CD14-positive monocyte (primary cell): ENCODE results near the gene EML6. TPM values are rescaled to one million over a fixed set of nuclear protein-coding genes. Genes with fewer than 3 reads are reported as not detected.

Experiments used
- DNase-seq, 3 donors: peaks; one replicate each; pipeline ENCODE4 v3.0.0-alpha.2; 2011 to 2022
- H2AFZ ChIP-seq: 2 replicates; pipeline ENCODE4 v1.6.0; 2012; ENCODE audit warnings: mild to moderate bottlenecking, low read depth, low read length, inconsistent platforms; ENCODE audit not compliant: insufficient read depth, poor library complexity, severe bottlenecking
- H3K27ac ChIP-seq, 2 donors: 1 replicate in 1 of 2; 2 replicates in 1 of 2; pipeline ENCODE4 v1.5.1; 2012 to 2013; ENCODE audit warnings: low read length in 2 of 2, control low read depth in 1 of 2, inconsistent platforms in 1 of 2, low read depth in 1 of 2, mild to moderate bottlenecking in 1 of 2
- H3K27me3 ChIP-seq, 2 donors: one replicate each; pipeline versions ENCODE4 v1.6.0 to v1.6.1; 2011 to 2013; ENCODE audit warnings: low read length in 2 of 2; ENCODE audit not compliant: control insufficient read depth in 2 of 2, insufficient read depth in 2 of 2
- H3K36me3 ChIP-seq, 2 donors: replicated peaks in 1 of 2; 1 replicate in 1 of 2; 2 replicates in 1 of 2; pipeline versions ENCODE4 v1.5.1 to v1.6.1; 2012 to 2013; ENCODE audit warnings: low read length in 2 of 2, control low read depth in 1 of 2, inconsistent platforms in 1 of 2, mild to moderate bottlenecking in 1 of 2; ENCODE audit not compliant: insufficient read depth in 2 of 2, control insufficient read depth in 1 of 2
- H3K4me1 ChIP-seq, 2 donors: 1 replicate in 1 of 2; 2 replicates in 1 of 2; pipeline versions ENCODE4 v1.5.1 to v1.6.1; 2012 to 2013; ENCODE audit warnings: low read length in 2 of 2, control low read depth in 1 of 2, inconsistent platforms in 1 of 2, mild to moderate bottlenecking in 1 of 2, moderate library complexity in 1 of 2; ENCODE audit not compliant: insufficient read depth in 2 of 2, control insufficient read depth in 1 of 2
- H3K4me2 ChIP-seq: replicated peaks from 2 replicates; pipeline ENCODE3; 2012; ENCODE audit warnings: low read length, moderate library complexity, mild to moderate bottlenecking; ENCODE audit not compliant: poor library complexity, severe bottlenecking; ENCODE audit errors: extremely low read depth
- H3K4me3 ChIP-seq, 3 experiments: fragments of 200-600 bp in 1 of 3; sonication (generic) in 1 of 3; replicated peaks in 1 of 3; 1 replicate in 2 of 3; 2 replicates in 1 of 3; pipeline ENCODE4 v1.5.1; 2011 to 2013; ENCODE audit warnings: low read length in 3 of 3, mild to moderate bottlenecking in 3 of 3, control low read depth in 2 of 3, low read depth in 2 of 3, inconsistent platforms in 1 of 3, moderate library complexity in 1 of 3
- H3K79me2 ChIP-seq: 2 replicates; pipeline ENCODE4 v1.6.0; 2012; ENCODE audit warnings: mild to moderate bottlenecking, control low read depth, inconsistent platforms, low read length, moderate library complexity; ENCODE audit not compliant: insufficient read depth
- H3K9ac ChIP-seq: 2 replicates; pipeline ENCODE4 v1.6.0; 2017; ENCODE audit warnings: low read length, mild to moderate bottlenecking; ENCODE audit not compliant: insufficient read depth, poor library complexity, severe bottlenecking
- H3K9me3 ChIP-seq, 2 donors: replicated peaks in 1 of 2; 1 replicate in 1 of 2; 2 replicates in 1 of 2; pipeline versions ENCODE4 v1.5.1 to v1.6.1; 2012 to 2013; ENCODE audit warnings: low read length in 2 of 2, control low read depth in 1 of 2; ENCODE audit not compliant: control insufficient read depth in 1 of 2, insufficient read depth in 1 of 2
- H4K20me1 ChIP-seq: 2 replicates; pipeline ENCODE4 v1.6.0; 2012; ENCODE audit warnings: mild to moderate bottlenecking, low read length, control low read depth, moderate library complexity; ENCODE audit not compliant: insufficient read depth
- H3K27ac Mint-ChIP-seq, 7 donors: one replicate each; pipeline ENCODE4 v1.8.0; 2020; ENCODE audit warnings: mild to moderate bottlenecking in 7 of 7, mixed read lengths in 7 of 7, moderate library complexity in 6 of 7, inconsistent platforms in 2 of 7
- H3K27me3 Mint-ChIP-seq, 3 donors: one replicate each; pipeline ENCODE4 v1.8.0; 2021 to 2022; ENCODE audit warnings: low read depth in 3 of 3, mild to moderate bottlenecking in 3 of 3, mixed read lengths in 3 of 3, moderate library complexity in 3 of 3, inconsistent platforms in 1 of 3
- H3K36me3 Mint-ChIP-seq, 2 donors: one replicate each; pipeline ENCODE4 v1.8.0; 2020; ENCODE audit warnings: mixed read lengths in 2 of 2, inconsistent platforms in 1 of 2, mild to moderate bottlenecking in 1 of 2
- H3K4me1 Mint-ChIP-seq: one replicate; pipeline ENCODE4 v1.8.0; 2020; ENCODE audit warnings: mild to moderate bottlenecking, mixed read lengths
- H3K4me3 Mint-ChIP-seq, 2 donors: one replicate each; pipeline ENCODE4 v1.8.0; 2020; ENCODE audit warnings: mild to moderate bottlenecking in 2 of 2, mixed read lengths in 2 of 2, moderate library complexity in 1 of 2
- H3K9me3 Mint-ChIP-seq, 7 donors: one replicate each; pipeline ENCODE4 v1.8.0; 2020 to 2022; ENCODE audit warnings: mixed read lengths in 7 of 7, mild to moderate bottlenecking in 6 of 7, moderate library complexity in 6 of 7, inconsistent platforms in 2 of 7
- CTCF ChIP-seq: fragments of 200-600 bp; IDR thresholded peaks from one replicate; pipeline ENCODE4 v1.8.0; 2022; ENCODE audit warnings: antibody characterized with exemption, mild to moderate bottlenecking
- WGBS: methylation state at CpG from one replicate; pipeline ENCODE4 v1.1.5; 2013; ENCODE audit warnings: missing lambda C conversion rate; ENCODE audit not compliant: insufficient coverage; 5-methylcytosine and 5-hydroxymethylcytosine counted together
- intact Hi-C, 2 donors: fragments of 100-400 bp; cut with micrococcal nuclease; formaldehyde crosslinking; loops; one replicate each; pipeline versions ENCODE4 v1.15.0 to v1.15.1; 2023
- polyA plus RNA-seq, 3 donors: library from polyadenylated mRNA; depleted of rRNA in 1 of 3; unstranded in 2 of 3; stranded (reverse) in 1 of 3; fragments of 300-500 nt in 2 of 3; fragments of >200 nt in 1 of 3; fragmentation: Illumina TruSeq in 2 of 3; gene quantifications; 1 replicate in 2 of 3; 2 replicates in 1 of 3; pipeline ENCODE4 v1.2.3, GENCODE V29; 2012 to 2021

Gene EML6
- polyA plus RNA-seq, 3 donors: 0.79 TPM; not detected in 2

GRCh38 chr2:54885891-54886290 lies 162.4 kb downstream of the EML6 start:
- no peaks in the 10 kb centered on the region for H3K27me3 ChIP-seq
- Mint-ChIP-seq H3K27me3 (peaks cover 0 to 3% (median 0%) of the 10 kb centered on the region in 3 donors), H3K27ac (no peak overlapping the region), H3K4me3 (no peak overlapping the region), H3K36me3 (no peaks in the 10 kb centered on the region), H3K9me3 (peaks cover 0 to 3% (median 2%) of the 10 kb centered on the region in 7 donors), H3K4me1 (no peaks in the 10 kb centered on the region)
- H4K20me1 ChIP-seq: no peaks in the 10 kb centered on the region
- no peak for DNase-seq
- WGBS: no CpG with 5 or more reads among the region's 3 CpGs
- H3K4me3 ChIP-seq: no peak overlapping the region
- H3K36me3 ChIP-seq: no peaks in the 10 kb centered on the region
- no peak overlapping the region for H2AFZ ChIP-seq
- H3K4me2 ChIP-seq: no peak overlapping the region
- no peaks in the 10 kb centered on the region for H3K79me2 ChIP-seq
- no peak overlapping the region for H3K9ac ChIP-seq
- no peak for TF ChIP-seq CTCF
- H3K27ac ChIP-seq: no peak overlapping the region
- no peaks in the 10 kb centered on the region for H3K4me1 ChIP-seq
- no peaks in the 10 kb centered on the region for H3K9me3 ChIP-seq
- intact Hi-C loops: no loop called here

- no peak overlapping the region for H3K27ac ChIP-seq
- H3K9ac ChIP-seq: no peak overlapping the region
- H3K4me3 Mint-ChIP-seq: no peak overlapping the region
- H3K9me3 ChIP-seq: no peaks in the 10 kb centered on the region
- TF ChIP-seq CTCF: no peak
- no peak overlapping the region for H2AFZ ChIP-seq
- no peaks in the 10 kb centered on the region for H3K4me1 Mint-ChIP-seq
- no peak overlapping the region for H3K4me3 ChIP-seq
- no peak overlapping the region for H3K27ac Mint-ChIP-seq
- no peak overlapping the region for H3K4me2 ChIP-seq
- DNase-seq: no peak
- no peaks in the 10 kb centered on the region for H3K36me3 ChIP-seq
- H3K79me2 ChIP-seq: no peaks in the 10 kb centered on the region
- intact Hi-C loops: no loop called here
- peaks cover 0 to 3% (median 1%) of the 10 kb centered on the region in 3 donors for H3K27me3 Mint-ChIP-seq
- peaks cover 0 to 3% (median 2%) of the 10 kb centered on the region in 7 donors for H3K9me3 Mint-ChIP-seq
- H4K20me1 ChIP-seq: no peaks in the 10 kb centered on the region
- H3K4me1 ChIP-seq: no peaks in the 10 kb centered on the region
- H3K36me3 Mint-ChIP-seq: no peaks in the 10 kb centered on the region
- H3K27me3 ChIP-seq: no peaks in the 10 kb centered on the region
- WGBS: 92% methylated on average over 6 of the region's 9 CpGs
These were observed 164.5 kb downstream of the EML6 start for GRCh38 chr2:54887850-54888545.
